Inflammatory macrophage treated with lipopolysaccharide for 4 hours (primary cell): Measurements from ENCODE around the gene SDR39U1.
"Not testable (repeated sequence)": the region's sequence is repeated elsewhere in the genome, so short reads cannot be mapped to it uniquely, and the experiment has no call there.

Experiments used
- DNase-seq: peaks from one replicate; pipeline ENCODE4 v3.0.0-alpha.2; 2020

SDR39U1 gene, protein sequence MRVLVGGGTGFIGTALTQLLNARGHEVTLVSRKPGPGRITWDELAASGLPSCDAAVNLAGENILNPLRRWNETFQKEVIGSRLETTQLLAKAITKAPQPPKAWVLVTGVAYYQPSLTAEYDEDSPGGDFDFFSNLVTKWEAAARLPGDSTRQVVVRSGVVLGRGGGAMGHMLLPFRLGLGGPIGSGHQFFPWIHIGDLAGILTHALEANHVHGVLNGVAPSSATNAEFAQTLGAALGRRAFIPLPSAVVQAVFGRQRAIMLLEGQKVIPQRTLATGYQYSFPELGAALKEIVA

GRCh38 chr14:24442240-24443052 is at the start of gene SDR39U1:
TSS of gene SDR39U1 (minus strand) at chr14:24442776. CDS start at chr14:24442769, 7 bp downstream.
- peak; percentile 99 for DNase-seq

DNA sequence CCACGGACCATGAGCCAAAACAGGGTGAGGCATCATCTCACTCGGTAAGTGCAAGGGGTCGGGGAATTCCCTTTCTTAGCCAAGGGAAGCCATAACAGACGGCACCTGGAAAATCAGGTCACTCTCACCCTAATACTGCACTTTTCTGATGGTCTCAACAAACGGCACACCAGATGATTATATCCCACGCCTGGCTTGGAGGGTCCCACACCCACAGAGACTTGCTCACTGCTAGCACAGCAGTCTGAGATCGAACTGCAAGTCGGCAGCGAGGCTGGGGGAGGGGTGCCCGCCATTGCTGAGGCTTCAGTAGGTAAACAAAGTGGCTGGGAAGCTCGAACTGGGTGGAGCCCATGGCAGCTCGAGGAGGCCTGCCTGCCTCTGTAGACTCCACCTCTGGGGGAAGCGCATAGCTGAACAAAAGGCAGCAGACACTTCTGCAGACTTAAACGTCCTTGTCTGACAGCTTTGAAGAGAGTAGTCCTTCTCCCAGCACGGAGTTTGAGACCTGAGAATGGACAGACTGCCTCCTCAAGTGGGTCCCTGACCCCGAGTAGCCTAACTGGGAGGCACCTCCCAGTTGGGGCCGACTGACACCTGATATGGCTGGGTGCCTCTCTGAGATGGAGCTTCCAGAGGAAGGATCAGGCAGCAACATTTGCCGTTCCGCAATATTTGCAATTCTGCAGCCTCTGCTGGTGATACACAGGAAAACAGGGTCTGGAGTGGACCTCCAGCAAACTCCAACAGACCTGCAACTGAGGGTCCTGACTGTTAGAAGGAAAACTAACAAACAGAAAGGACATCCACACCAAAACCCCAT is 49.2 kb upstream of the SDR39U1 start:
- DNase-seq = not testable (repeated sequence)

- DNase-seq = peak; percentile 22
These were observed 41.2 kb upstream of the SDR39U1 start for GRCh38 chr14:24483604-24484252.

DNA sequence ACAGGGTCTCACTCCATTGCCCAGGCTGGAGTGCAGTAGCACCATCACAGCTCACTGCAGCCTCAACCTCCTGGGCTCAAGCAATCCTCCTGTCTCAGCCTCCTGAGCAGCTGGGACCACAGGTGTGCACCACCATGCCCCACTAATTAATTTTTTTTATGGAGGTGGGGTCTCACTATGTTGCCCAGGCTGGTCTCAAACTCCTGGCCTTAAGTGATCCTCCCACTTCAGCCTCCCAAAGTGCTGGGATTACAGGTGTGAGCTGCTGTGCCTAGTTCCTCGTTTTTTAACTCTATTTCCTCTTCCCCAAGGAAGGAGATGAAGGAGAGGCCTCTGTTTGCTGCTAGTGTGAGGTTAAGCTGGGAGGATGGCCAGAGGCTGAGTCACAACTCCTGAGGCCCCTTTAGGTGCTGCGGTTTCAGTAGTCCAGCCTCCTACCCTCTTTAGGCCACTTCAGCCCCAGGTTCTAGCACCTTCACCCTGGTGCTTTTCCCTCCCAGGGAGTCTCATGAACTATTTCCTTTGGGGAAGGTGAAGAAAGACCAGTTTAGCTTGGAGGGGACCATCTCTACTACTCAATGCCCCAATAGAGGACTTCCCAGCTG is 40.2 kb upstream of the SDR39U1 start:
- DNase-seq = not testable (repeated sequence)

DNA sequence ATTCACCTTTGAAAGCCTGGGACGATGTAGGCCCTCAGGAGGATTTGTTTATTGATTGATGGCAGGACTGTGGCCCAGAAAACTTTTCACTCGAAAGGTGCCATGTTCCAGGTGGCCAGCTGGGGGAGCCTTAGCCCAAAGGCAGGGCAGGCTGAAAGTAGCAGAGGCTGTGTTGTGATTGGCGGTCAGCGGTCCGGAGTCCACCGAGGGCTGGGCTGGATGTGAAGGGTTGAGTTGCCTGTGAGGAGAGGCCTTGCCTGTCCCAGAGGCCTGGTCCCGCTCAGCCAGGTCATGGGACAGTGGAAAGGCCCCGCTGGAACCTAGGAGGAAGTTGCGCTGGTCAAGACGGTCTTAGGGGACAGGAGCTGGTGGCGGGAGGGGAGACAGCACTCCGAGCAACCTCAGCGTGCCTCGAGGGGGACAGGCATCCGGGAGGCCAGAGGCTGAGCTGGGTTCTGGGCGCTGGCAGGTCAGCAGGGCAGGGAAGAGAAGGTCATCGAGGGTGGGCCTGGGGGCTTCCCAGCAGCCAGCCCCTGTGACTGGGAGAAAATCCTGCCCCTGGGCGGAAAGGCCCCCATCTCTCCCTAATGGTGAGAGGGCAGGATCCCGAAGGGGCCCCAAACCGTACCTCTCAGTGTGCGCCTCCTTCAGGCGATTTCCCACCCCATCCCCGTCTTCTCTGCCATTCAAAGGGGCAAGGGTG is 39.2 kb upstream of the SDR39U1 start:
- DNase-seq = peak; percentile 31

DNA sequence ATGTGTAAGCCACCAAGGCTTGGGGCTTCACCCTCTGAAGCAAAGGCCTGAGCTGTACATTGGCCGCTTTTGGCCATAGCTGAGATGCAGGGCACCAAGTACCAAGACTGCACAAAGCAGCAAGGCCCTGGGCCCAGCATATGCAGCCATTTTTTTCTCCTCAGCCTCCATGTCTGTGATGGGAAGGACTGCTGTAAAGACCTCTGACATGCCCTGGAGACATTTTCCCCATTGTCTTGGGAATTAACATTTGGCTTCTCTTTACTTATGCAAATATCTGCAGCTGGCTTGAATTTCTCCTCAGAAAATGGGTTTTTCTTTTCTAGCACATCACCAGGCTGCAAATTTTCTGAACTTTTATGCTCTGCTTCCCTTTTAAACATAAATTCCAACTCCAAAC is 37.4 kb upstream of the SDR39U1 start:
- DNase-seq = not testable (repeated sequence)

DNA sequence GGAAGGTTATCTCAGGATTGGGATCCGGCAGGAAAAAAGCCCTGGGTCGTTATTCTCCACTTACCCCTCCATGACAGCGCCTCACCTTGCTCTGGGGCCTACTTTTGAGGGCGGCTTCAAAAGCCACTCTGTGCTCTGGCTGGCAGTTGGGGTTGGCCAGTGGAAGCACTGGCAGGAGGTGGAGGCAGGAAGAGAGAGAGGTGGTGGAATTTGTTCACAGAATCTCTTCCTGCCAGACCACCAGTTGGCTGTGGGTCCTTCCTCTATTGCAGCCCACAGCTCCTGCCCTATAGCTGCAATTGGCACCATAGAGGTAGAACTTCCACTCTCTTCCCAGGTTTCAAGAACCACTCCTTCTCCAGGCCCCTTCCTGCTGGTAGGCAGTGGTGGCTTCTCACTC is 32.7 kb upstream of the SDR39U1 start:
- no peak for DNase-seq

DNA sequence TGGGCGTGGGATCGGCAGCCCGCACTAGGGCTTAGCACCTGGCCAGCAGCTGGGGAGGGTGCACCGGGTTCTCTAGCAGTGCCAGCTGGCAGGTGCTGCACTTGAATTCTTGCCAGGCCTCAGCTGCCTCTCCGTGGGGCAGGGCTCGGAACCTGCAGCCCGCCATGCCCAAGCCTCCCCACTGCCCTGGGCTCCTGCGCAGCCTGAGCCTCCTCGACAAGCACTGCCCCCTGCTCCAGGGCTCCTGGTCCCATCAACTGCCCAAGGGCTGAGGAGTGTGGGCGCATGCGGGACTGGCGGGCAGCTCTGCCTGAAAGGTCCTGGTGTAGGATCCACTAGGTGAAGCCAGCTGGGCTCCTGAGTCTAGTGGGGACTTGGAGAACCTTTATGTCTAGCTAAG is 30.6 kb upstream of the SDR39U1 start:
- no peak for DNase-seq

- DNase-seq = not testable (repeated sequence)
These were observed 27.9 kb upstream of the SDR39U1 start for GRCh38 chr14:24470450-24470849.

GRCh38 chr14:24465805-24466204 is 23.2 kb upstream of the SDR39U1 start:
- DNase-seq = no peak

- no peak for DNase-seq
These were observed 22.8 kb upstream of the SDR39U1 start for GRCh38 chr14:24465368-24465767.

DNA sequence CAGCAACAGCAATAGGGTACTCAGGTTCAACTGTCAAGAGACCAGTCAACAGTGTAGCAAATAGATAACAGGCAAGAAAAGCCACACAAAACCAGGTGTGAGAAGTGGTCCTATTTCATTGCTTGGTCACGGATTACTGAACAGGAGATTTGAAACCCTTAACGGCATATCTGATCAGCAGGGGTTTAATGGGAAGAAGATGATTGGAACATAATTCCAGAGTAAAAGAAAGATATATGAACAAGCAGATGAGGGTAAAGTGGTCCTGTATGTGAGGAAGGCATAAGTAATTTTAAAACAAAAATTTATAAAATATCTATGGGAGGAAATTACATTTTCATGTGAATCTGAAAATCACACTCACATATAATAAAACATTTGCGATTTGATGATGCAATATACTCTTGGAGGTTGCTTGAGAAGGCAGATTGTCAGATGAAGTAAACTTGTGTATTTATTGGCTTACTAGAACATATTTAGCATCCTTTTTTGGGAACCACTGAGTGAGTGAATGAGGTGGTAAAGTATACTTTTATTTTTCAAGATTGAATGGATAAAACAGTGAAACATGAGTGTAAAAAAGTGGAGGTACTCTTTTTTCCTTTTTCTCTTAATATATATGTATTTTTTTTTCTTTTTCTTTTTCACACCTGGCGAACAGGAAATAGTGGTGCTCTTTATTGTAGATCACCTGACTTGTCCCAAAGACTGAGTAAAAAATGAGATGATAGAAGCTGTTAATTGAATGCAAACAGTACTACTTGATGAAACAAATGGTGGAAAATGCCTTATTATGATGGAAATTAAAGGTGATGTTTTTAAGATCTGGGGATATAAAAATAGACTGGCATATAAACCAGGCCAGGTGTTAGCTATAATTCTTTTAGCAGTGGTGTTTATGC is 21.6 kb upstream of the SDR39U1 start:
- DNase-seq = no peak

DNA sequence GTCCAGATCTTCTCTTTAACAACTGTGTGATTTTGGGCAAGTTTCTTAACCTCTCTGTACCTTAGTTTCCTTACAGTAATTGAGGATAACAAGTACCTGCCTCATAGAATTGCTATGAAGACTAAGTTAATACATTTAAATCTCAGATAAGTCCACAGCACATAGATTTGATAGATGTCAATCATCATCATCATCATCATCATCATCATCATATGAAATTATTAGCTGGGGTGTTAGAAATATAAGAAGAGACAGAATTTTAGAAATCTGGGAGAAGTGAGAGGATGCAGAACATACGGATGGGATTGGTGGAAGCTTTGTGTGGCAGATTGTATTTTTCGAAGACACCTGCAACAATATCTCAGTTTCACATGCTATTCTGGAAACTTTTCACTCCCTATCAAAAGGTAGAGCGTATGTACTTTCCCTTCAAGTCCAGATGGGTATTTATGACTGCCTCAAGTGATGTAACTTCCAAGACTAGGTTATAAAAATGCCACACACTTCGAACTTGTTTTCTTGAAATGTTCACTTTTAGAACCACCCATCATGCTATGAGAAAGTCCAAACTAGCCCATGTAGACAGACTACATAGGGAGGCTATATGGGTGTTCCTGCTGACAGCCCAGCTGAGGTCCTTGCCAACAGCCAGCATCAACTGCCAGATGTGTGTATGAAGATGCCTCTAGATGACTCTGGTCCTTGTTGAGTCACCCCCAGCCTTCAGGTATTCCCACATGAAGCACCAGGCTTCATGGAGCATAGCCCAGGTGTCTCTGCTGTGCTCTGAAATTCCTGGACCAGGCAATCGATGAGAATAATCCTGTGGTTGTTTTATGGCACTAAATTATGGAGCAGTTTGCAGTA is 20.7 kb upstream of the SDR39U1 start:
- no peak for DNase-seq

- DNase-seq = no peak
These were observed 18.8 kb upstream of the SDR39U1 start for GRCh38 chr14:24461336-24461735.

DNA sequence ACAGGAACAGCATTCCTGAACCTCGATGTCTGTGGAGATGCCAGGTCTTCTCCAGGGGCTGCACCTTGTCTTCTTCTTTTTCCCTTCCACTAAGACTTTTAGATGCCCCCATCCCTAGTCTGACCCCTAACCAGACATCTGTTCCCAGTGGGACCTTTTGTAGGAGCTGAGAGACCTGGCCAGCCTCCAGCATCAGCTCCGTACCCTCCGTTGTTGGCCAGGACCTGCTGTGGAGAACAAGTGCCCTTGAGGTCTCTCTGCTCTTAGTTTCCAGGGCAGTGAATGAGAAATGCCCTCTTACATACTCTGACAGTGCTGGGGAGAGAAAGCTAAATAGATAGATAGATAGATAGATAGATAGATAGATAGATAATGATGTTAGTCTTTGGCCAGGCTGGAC is 16.8 kb upstream of the SDR39U1 start:
- DNase-seq = no peak

- no peak for DNase-seq
These were observed 16.2 kb upstream of the SDR39U1 start for GRCh38 chr14:24458736-24459135.

- no peak for DNase-seq
These were observed 14.4 kb upstream of the SDR39U1 start for GRCh38 chr14:24456980-24457379.

GRCh38 chr14:24450828-24451227 is 8.3 kb upstream of the SDR39U1 start:
- not testable (repeated sequence) for DNase-seq

- DNase-seq = peak; percentile 48
These were observed 583 bp upstream of the SDR39U1 start for GRCh38 chr14:24443053-24443665.
